Measurements from ENCODE around the gene ITGA8.

ITGA8 gene

GRCh38 chr10:15515202-15515601 lies 204.5 kb downstream of the ITGA8 start:
- no peaks in the 10 kb centered on the region for H4K20me1 ChIP-seq
- no peak overlapping the region for H3K9ac ChIP-seq
- no peak overlapping the region for H3K27ac ChIP-seq
- no peak overlapping the region for H3K4me3 ChIP-seq
- H3K36me3 ChIP-seq: peaks cover 0 to 68% (median 41%) of the 10 kb centered on the region in 11 experiments; a peak in 13 of 22 replicates
- H3K4me2 ChIP-seq: no peak overlapping the region
- H3K27me3 ChIP-seq: no peaks in the 10 kb centered on the region
- TF ChIP-seq Cebpa-rat (IDR thresholded peaks at IDR 0.05): no peak
- H3K4me1 ChIP-seq: peaks cover 0 to 6% (median 0%) of the 10 kb centered on the region in 10 experiments; a peak in 1 of 20 replicates
- H3K9me3 ChIP-seq (replicated peaks in 1 of 11): peaks cover 0 to 32% (median 15%) of the 10 kb centered on the region in 11 experiments; a peak in 15 of 22 replicates

DNA sequence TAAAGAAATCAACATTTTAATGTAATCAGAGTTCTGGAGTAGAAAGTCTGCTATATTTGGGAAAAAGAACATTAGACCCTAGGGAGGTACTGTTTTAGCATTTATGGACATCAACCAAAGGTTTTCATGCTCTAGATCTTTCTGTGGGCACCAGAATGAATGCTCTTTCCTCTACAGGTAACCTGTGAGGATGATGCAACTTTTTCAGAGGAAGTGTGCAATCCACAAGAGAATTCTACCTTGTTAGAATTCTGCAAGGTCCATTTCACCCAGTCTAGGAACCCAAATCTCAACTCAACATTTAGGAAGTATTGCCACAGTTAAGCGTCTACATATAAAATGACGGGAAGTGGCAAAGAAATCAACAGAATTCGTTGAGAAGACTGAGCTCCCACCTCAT lies 208.8 kb downstream of the ITGA8 start:
- peaks cover 0 to 10% (median 0%) of the 10 kb centered on the region in 10 experiments; a peak in 5 of 20 replicates for H3K4me1 ChIP-seq
- H3K9ac ChIP-seq: no peak overlapping the region
- H3K4me3 ChIP-seq: no peak overlapping the region
- peaks cover 0 to 47% (median 12%) of the 10 kb centered on the region in 11 experiments; a peak in 12 of 22 replicates for H3K36me3 ChIP-seq
- TF ChIP-seq Cebpa-rat (IDR thresholded peaks at IDR 0.05): 0 out of 22 replicates have a peak, but pooled peaks of 1 of the 11 experiments have one; percentile 33
- H3K27ac ChIP-seq: no peak overlapping the region
- H4K20me1 ChIP-seq: no peaks in the 10 kb centered on the region
- H3K4me2 ChIP-seq: no peak overlapping the region
- no peaks in the 10 kb centered on the region for H3K27me3 ChIP-seq
- H3K9me3 ChIP-seq (replicated peaks in 1 of 11): peaks cover 24 to 66% (median 52%) of the 10 kb centered on the region in 11 experiments

DNA sequence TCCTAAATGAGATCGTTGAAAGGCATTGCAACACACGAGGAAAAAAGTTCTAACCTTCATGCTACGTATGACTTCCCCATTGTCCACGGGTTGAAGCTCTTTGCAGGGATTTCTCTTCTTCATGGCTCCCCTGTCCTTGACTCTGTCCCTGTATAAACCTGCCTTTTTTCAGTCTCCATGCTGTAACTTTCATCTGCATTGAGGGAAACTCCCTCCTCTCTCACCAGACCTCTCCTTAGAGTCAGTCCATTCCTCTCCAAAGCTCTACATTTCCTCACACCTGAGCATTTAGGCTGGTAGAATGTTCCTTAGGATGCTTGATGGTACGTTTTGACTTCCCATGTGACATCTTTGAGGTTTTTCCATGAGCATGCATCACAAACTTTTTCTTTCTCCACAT lies 214.4 kb downstream of the ITGA8 start:
- H4K20me1 ChIP-seq: no peaks in the 10 kb centered on the region
- peak overlapping the region; percentile 61 to 86 (median 78); a peak in 21 of 22 replicates for H3K4me2 ChIP-seq
- no peak for TF ChIP-seq Cebpa-rat (IDR thresholded peaks at IDR 0.05)
- H3K4me1 ChIP-seq: peaks cover 20 to 59% (median 47%) of the 10 kb centered on the region in 10 experiments; a peak in 19 of 20 replicates
- peak overlapping the region in 6 of 11 experiments; percentile 67 to 81 (median 78); a peak in 12 of 22 replicates for H3K27ac ChIP-seq
- no peaks in the 10 kb centered on the region for H3K27me3 ChIP-seq
- no peak overlapping the region; a peak in 1 of 20 replicates for H3K4me3 ChIP-seq
- peaks cover 26 to 62% (median 51%) of the 10 kb centered on the region in 11 experiments for H3K9me3 ChIP-seq (replicated peaks in 1 of 11)
- peak overlapping the region in 1 of 11 experiments; percentile 71; a peak in 2 of 22 replicates for H3K9ac ChIP-seq
- H3K36me3 ChIP-seq: peaks cover 0 to 21% (median 0%) of the 10 kb centered on the region in 11 experiments; a peak in 8 of 22 replicates

DNA sequence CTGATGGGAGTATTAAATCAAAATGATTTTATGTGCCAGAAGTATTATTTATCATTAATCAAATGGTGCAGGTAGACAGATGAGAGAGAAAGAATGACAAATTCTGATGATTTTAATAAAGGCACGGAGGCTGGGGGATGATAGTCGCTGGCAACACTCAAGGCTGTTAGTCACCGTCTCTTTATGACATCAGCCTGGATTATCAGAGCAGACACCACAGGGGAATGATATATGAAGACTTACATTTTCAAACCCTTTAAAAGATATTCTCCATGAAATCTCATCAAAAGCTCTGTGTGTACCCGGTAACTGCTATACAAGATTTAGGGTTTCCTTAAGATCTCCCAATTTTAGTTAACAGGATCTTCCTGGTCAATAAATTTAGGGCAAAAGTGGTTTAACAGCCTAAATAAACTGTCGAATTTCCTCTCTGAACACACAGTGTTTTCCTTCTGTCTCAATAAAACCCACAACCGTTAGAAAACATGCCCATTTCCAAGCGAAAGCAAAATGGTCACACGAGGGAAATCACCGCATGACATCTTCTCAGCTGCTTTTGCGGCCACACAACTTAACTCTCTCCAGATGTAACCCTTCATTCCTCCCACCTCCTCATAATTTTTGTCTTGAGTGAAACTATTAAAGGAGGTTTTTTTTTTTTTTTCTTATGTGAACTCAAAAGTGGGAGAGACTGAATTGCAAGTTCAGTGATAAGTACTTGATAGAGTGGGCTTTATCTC lies 215.5 kb downstream of the ITGA8 start:
- H3K4me3 ChIP-seq: peak overlapping the region; percentile 13 to 53 (median 38); a peak in 14 of 20 replicates
- no peaks in the 10 kb centered on the region for H4K20me1 ChIP-seq
- peak overlapping the region; percentile 61 to 86 (median 78) for H3K4me2 ChIP-seq
- peak overlapping the region; percentile 49 to 72 (median 60); a peak in 20 of 22 replicates for H3K9ac ChIP-seq
- 0 out of 22 replicates have a peak, but pooled peaks of 1 of the 11 experiments have one; percentile 21 for TF ChIP-seq Cebpa-rat (IDR thresholded peaks at IDR 0.05)
- H3K9me3 ChIP-seq (replicated peaks in 1 of 11): peaks cover 36 to 63% (median 52%) of the 10 kb centered on the region in 11 experiments
- H3K27ac ChIP-seq: peak overlapping the region in 10 of 11 experiments; percentile 43 to 81 (median 71); a peak in 19 of 22 replicates
- no peaks in the 10 kb centered on the region for H3K27me3 ChIP-seq
- H3K4me1 ChIP-seq: peaks cover 20 to 69% (median 47%) of the 10 kb centered on the region in 10 experiments; a peak in 19 of 20 replicates
- H3K36me3 ChIP-seq: peaks cover 0 to 31% (median 5%) of the 10 kb centered on the region in 11 experiments; a peak in 9 of 22 replicates

DNA sequence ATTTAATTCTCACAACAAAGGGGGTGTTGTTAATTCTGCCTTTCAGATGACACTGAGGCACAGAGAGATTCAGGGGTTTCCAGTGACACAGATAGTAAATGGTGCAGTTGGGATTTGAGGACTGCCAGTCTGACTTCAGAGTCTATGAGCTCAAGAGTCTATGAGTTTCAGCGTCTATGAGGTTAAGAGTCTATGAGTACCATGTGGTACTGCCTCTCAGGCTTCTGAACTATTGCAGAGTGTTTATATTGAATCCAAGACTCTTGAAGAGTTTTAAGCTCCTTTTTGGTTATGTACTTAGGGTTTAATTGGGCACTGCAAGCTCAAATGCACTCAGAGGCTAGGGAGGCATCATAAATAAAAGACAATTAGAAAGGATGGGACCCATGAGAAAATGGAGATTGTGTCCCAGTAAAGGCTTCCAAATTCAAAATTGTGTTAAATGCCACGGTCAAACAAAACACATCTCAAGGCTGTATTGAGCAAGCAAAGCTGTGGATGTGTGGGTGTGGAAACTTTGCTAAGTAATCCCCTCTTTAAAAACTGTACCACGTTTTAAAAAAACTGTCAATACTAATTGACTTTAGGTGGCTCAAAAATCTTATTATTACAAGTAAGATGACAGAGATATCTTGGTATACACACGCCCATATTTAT lies 224.7 kb downstream of the ITGA8 start:
- Histone ChIP-seq H3K27ac (no peak overlapping the region), H3K36me3 (peaks cover 0 to 15% (median 0%) of the 10 kb centered on the region in 11 experiments; a peak in 3 of 22 replicates), H3K27me3 (no peaks in the 10 kb centered on the region), H3K4me2 (no peak overlapping the region), H3K4me1 (peaks cover 0 to 26% (median 10%) of the 10 kb centered on the region in 10 experiments; a peak in 12 of 20 replicates), H3K9ac (no peak overlapping the region), H3K4me3 (no peak overlapping the region), H3K9me3 (replicated peaks in 1 of 11) (peaks cover 22 to 80% (median 58%) of the 10 kb centered on the region in 11 experiments), H4K20me1 (no peaks in the 10 kb centered on the region)
- no peak for TF ChIP-seq Cebpa-rat (IDR thresholded peaks at IDR 0.05)

DNA sequence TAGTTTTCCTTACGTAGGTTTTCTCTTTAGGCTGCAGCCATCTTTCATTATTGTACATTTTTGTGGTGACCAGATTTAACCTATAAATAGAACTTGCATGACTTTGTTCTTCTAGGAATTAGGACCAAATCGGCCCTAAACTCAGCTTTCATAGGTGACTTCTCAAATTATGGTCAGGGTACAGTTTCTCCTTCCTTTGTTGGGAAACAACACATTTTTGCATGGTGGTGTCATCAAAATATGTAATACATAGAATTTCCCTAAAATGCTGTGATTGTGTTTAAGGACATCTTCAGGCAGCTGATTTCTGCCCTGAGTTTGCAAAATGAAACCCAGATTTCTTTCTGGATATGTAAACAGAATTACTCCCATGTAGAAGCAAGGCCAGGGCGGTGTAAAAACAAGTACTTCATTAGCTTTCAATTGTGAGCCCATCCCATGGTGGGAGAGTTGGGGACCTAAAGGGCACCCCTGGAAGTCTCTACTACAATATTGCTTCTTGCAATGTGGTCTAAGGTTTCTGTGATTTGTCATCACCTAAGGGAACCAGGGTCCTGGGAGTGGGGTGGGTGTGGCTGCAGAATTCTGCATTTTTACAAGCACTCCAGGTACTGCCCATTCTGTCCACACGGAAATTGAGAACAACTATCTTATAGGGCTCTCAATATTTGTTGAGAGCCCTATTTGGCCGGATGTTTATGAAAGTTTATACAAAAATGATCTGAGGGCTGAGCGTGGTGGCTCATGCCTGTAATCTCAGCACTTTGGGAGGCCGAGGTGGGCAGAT lies 227.7 kb downstream of the ITGA8 start:
- no peak for TF ChIP-seq Cebpa-rat (IDR thresholded peaks at IDR 0.05)
- Histone ChIP-seq H3K4me3 (no peak overlapping the region), H3K4me2 (no peak overlapping the region), H3K27me3 (no peaks in the 10 kb centered on the region), H3K9me3 (replicated peaks in 1 of 11) (peaks cover 12 to 80% (median 54%) of the 10 kb centered on the region in 11 experiments; a peak in 21 of 22 replicates), H4K20me1 (no peaks in the 10 kb centered on the region), H3K27ac (no peak overlapping the region), H3K4me1 (peaks cover 0 to 6% (median 0%) of the 10 kb centered on the region in 10 experiments; a peak in 8 of 20 replicates), H3K36me3 (peaks cover 0 to 4% (median 0%) of the 10 kb centered on the region in 11 experiments; a peak in 1 of 22 replicates), H3K9ac (no peak overlapping the region)

DNA sequence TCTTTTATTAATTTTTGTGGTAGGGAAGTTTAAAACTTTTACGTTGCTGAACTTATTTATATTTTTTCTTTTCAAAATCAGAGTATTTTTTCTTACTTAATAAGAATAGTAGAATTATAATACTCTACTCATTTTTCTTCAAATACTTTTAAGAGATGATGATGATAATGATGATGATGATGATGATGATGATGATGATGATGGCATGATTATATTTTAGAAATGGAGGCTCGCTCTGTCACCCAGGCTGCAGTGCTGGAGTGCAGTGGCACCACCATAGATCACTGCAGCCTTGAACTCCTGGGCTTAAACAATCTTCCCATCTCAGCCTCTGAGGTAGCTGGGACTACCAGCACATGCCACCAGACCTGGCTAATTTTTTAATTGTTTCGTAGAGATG lies 230.3 kb downstream of the ITGA8 start:
- peaks cover 9 to 73% (median 48%) of the 10 kb centered on the region in 11 experiments; a peak in 20 of 22 replicates for H3K9me3 ChIP-seq (replicated peaks in 1 of 11)
- TF ChIP-seq Cebpa-rat (IDR thresholded peaks at IDR 0.05): no peak
- no peak overlapping the region for H3K27ac ChIP-seq
- no peak overlapping the region for H3K9ac ChIP-seq
- H3K36me3 ChIP-seq: peaks cover 0 to 4% (median 0%) of the 10 kb centered on the region in 11 experiments; a peak in 1 of 22 replicates
- H3K4me2 ChIP-seq: no peak overlapping the region
- peaks cover 15 to 22% (median 19%) of the 10 kb centered on the region in 10 experiments for H3K4me1 ChIP-seq
- H3K27me3 ChIP-seq: no peaks in the 10 kb centered on the region
- no peaks in the 10 kb centered on the region for H4K20me1 ChIP-seq
- no peak overlapping the region for H3K4me3 ChIP-seq

DNA sequence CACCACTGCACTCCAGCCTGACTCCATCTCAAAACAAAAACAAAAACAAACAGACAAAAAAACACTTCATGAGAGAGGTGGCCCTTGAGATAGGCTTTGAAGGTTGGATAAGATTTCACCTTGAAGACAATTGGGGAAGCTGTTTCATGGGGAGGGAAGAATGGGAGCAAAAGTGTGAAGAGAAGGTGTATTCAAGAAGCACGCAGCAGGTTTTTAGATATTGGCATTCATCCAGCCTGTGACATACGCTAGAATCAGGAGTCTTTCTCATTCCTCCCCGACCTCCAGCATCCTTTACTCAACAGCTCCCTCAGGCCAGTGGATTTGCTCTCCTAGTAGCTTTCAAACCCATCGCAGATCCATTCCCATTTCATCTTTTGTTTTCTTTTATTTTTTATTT lies 232.3 kb downstream of the ITGA8 start:
- H3K27me3 ChIP-seq: no peaks in the 10 kb centered on the region
- peaks cover 15 to 85% (median 58%) of the 10 kb centered on the region in 11 experiments; a peak in 20 of 22 replicates for H3K9me3 ChIP-seq (replicated peaks in 1 of 11)
- H3K27ac ChIP-seq: no peak overlapping the region
- H3K36me3 ChIP-seq: peaks cover 0 to 4% (median 0%) of the 10 kb centered on the region in 11 experiments; a peak in 1 of 22 replicates
- H3K9ac ChIP-seq: no peak overlapping the region
- no peak overlapping the region for H3K4me2 ChIP-seq
- no peak overlapping the region for H3K4me3 ChIP-seq
- H3K4me1 ChIP-seq: peaks cover 15 to 22% (median 19%) of the 10 kb centered on the region in 10 experiments
- H4K20me1 ChIP-seq: no peaks in the 10 kb centered on the region
- TF ChIP-seq Cebpa-rat (IDR thresholded peaks at IDR 0.05): no peak
